ENCODE results near the gene ROBO2. TPM values are rescaled to one million over a fixed set of nuclear protein-coding genes. Genes with fewer than 3 reads are reported as not detected.

The ROBO2 gene
- total and polyA plus RNA-seq, 10 donors: 0.41 to 14.8 (median 5.2) TPM

DNA sequence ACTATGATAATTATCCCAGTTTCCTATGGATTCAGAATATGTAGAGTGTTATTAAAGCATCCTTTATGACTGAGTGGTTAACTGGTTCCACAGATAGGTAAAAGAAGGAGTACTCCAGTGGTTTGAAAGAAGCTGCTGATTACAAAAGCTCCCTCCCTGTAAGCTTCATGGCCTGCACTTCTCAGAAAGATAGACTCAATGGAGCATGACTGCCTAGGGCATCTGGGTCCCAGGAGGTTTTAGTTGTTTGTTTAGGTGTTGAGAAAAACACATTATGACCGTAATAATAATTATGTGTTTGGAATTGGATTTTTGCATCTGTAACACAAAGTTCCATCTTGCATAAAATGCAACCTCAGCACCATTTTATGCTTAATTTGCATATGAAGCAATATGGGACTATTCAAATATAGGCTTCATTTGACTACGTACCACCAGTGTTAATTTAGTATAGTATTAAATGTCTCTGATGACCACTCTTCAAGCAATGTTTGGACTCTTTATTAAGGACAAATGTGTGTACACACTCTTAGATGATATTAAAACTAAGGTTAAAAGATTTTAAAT is 121.1 kb downstream of the ROBO2 start:
- 85 to 96% (median 92%) methylated on average over 2 of the region's 2 CpGs for WGBS, 5 donors
- H3K4me3 ChIP-seq: no peak overlapping the region

DNA sequence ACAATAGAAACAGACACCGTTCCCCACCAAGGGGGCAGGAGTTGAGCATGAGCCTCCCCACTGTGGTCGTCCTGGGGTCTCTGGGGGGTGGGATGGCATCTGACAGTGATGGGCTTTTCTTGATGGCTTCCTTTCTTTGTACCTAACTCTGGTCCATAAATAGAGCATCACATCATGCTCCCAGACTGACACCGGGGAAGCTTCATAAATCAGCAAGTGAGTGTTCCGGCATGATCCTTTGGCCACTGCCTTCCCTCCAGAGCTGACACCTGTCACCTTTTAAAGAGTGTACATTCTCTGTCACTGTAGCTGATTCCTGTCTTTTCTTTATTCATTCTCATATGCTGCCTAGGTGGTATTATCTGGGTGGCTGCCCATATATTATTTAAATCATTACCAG is 129.9 kb downstream of the ROBO2 start:
- intact Hi-C loops (cut with DNase I; ENCODE audit: low total_unique reads): no loop called here
- DNase-seq: no peak
- Histone ChIP-seq H3K9me3 (no peaks in the 10 kb centered on the region), H3K4me3 (no peak overlapping the region), H3K27ac (no peak overlapping the region), H3K4me1 (no peaks in the 10 kb centered on the region), H3K27me3 (replicated peaks in 1 of 7) (no peaks in the 10 kb centered on the region), H3K36me3 (no peaks in the 10 kb centered on the region)
- TF ChIP-seq, protein P1, sequence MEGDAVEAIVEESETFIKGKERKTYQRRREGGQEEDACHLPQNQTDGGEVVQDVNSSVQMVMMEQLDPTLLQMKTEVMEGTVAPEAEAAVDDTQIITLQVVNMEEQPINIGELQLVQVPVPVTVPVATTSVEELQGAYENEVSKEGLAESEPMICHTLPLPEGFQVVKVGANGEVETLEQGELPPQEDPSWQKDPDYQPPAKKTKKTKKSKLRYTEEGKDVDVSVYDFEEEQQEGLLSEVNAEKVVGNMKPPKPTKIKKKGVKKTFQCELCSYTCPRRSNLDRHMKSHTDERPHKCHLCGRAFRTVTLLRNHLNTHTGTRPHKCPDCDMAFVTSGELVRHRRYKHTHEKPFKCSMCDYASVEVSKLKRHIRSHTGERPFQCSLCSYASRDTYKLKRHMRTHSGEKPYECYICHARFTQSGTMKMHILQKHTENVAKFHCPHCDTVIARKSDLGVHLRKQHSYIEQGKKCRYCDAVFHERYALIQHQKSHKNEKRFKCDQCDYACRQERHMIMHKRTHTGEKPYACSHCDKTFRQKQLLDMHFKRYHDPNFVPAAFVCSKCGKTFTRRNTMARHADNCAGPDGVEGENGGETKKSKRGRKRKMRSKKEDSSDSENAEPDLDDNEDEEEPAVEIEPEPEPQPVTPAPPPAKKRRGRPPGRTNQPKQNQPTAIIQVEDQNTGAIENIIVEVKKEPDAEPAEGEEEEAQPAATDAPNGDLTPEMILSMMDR (IDR thresholded peaks at IDR 0.05 in 8 of 11, conservative IDR thresholded peaks at IDR 0.05 in 3 of 11): no peak
- TF ChIP-seq POLR2AphosphoS5 (IDR thresholded peaks at IDR 0.05) (no peak), POLR2A (IDR thresholded peaks at IDR 0.05) (no peak)
- WGBS, 5 donors: 61 to 75% (median 71%) methylated on average over 4 of the region's 4 CpGs

More for the DNA sequence above, 121.1 kb downstream of the ROBO2 start:
- no peak overlapping the region for H3K27ac ChIP-seq
- no peak for DNase-seq
- H3K36me3 ChIP-seq: no peaks in the 10 kb centered on the region
- H3K9me3 ChIP-seq: no peaks in the 10 kb centered on the region
- H3K4me1 ChIP-seq: no peaks in the 10 kb centered on the region
- no peaks in the 10 kb centered on the region for H3K27me3 ChIP-seq (replicated peaks in 1 of 7)
- intact Hi-C loops (cut with DNase I; ENCODE audit: low total_unique reads): no loop called here
- no peak for TF ChIP-seq POLR2AphosphoS5 (IDR thresholded peaks at IDR 0.05)
- TF ChIP-seq, protein P1 (IDR thresholded peaks at IDR 0.05 in 8 of 11, conservative IDR thresholded peaks at IDR 0.05 in 3 of 11): no peak

DNA sequence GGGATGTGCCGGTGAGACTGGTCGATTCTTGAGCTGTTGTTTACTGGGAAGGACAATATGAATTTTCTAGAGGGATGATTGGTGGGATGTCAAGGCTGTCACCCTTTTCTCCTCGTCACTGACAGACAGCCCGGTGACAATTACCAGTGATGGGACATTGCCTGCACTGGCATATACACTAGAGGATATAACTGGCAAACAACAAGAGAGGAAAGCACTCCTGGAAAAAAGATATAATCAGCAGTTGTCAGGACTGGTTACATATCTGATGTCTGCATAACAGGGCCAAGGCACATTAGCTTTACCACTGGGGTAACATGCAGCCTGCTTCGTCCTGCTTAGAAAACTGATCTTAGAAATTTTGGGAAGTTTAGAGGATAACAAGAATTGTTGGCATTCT is 131.1 kb downstream of the ROBO2 start:
- no peaks in the 10 kb centered on the region for H3K9me3 ChIP-seq
- TF ChIP-seq POLR2AphosphoS5 (IDR thresholded peaks at IDR 0.05) (no peak), POLR2A (IDR thresholded peaks at IDR 0.05) (no peak)
- TF ChIP-seq, protein P1 (IDR thresholded peaks at IDR 0.05 in 8 of 11, conservative IDR thresholded peaks at IDR 0.05 in 3 of 11): no peak
- H3K27me3 ChIP-seq (replicated peaks in 1 of 7): no peaks in the 10 kb centered on the region
- WGBS, 5 donors: 77 to 83% (median 80%) methylated on average over 5 of the region's 5 CpGs
- H3K4me1 ChIP-seq: no peaks in the 10 kb centered on the region
- no peak overlapping the region for H3K4me3 ChIP-seq
- no peaks in the 10 kb centered on the region for H3K36me3 ChIP-seq
- DNase-seq: no peak
- H3K27ac ChIP-seq: no peak overlapping the region
- intact Hi-C loops (cut with DNase I; ENCODE audit: low total_unique reads): no loop called here

DNA sequence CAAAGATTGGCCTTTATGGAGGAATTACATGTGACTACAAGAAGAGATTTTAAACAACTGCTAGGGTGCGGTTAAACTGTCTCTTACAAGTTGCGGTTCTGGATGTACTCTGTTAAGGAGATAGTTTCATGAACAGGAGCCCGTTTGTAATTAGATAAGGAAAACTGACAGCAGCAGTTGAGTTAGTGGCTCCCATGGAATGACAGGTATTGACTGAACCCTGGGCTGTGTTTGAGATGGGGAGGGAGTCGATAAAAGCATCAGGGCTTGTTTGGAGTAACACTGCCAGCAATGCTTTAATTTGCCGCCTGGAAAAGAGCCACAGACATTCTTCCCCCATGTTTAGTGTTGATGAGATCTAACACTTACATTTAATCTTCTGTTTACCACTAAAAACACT is 139.9 kb downstream of the ROBO2 start:
- H3K27ac ChIP-seq: no peak overlapping the region
- 59 to 70% (median 66%) methylated on average over 5 of the region's 5 CpGs for WGBS, 5 donors

More for the DNA sequence above, 139.9 kb downstream of the ROBO2 start:
- no peaks in the 10 kb centered on the region for H3K9me3 ChIP-seq
- H3K27me3 ChIP-seq (replicated peaks in 1 of 7): no peaks in the 10 kb centered on the region
- DNase-seq: no peak
- intact Hi-C loops (cut with DNase I; ENCODE audit: low total_unique reads): no loop called here
- H3K36me3 ChIP-seq: no peaks in the 10 kb centered on the region
- no peak for TF ChIP-seq POLR2A (IDR thresholded peaks at IDR 0.05)
- TF ChIP-seq, protein P1 (IDR thresholded peaks at IDR 0.05 in 8 of 11, conservative IDR thresholded peaks at IDR 0.05 in 3 of 11): no peak
- TF ChIP-seq POLR2AphosphoS5 (IDR thresholded peaks at IDR 0.05): no peak
- H3K4me3 ChIP-seq: no peak overlapping the region
- no peaks in the 10 kb centered on the region for H3K4me1 ChIP-seq
